Esophagus muscularis mucosa (tissue), 3 donors: ENCODE measurements around the gene RGP1.

Experiments used
- POLR2A ChIP-seq: fragments of 450-650 bp; IDR thresholded peaks from one replicate; pipeline ENCODE4 v1.6.1; 2017; ENCODE audit warnings: antibody characterized with exemption, moderate library complexity, mild to moderate bottlenecking, low read depth
- TF ChIP-seq, protein P1 (sequence below), 3 experiments: fragments of 200-600 bp in 2 of 3; fragments of 450-650 bp in 1 of 3; sonication (generic) in 2 of 3; IDR thresholded peaks; one replicate each; pipeline ENCODE4 v1.5.1; 2017 to 2019; ENCODE audit warnings: antibody characterized with exemption in 3 of 3, mild to moderate bottlenecking in 2 of 3, moderate library complexity in 1 of 3

DNA sequence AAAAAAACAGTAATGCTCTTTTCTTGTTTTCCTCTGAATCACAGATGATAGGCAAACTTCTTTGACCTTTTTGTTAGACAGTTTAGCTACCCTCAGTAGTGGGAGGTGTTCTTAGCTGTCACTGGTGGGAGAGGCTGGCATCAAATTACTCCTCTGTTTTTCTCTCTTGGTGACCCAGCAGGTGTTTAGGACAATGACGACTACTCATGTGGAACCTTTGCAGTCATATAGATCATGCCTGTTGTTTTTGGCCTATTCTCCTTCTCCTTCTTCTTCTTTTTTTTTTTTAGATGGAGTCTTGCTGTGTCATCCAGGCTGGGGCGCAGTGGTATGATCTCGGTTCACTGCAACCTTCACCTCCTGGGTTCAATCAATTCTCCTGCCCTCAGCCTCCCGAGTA, 26.9 kb downstream of the RGP1 start:
- TF ChIP-seq, protein P1, sequence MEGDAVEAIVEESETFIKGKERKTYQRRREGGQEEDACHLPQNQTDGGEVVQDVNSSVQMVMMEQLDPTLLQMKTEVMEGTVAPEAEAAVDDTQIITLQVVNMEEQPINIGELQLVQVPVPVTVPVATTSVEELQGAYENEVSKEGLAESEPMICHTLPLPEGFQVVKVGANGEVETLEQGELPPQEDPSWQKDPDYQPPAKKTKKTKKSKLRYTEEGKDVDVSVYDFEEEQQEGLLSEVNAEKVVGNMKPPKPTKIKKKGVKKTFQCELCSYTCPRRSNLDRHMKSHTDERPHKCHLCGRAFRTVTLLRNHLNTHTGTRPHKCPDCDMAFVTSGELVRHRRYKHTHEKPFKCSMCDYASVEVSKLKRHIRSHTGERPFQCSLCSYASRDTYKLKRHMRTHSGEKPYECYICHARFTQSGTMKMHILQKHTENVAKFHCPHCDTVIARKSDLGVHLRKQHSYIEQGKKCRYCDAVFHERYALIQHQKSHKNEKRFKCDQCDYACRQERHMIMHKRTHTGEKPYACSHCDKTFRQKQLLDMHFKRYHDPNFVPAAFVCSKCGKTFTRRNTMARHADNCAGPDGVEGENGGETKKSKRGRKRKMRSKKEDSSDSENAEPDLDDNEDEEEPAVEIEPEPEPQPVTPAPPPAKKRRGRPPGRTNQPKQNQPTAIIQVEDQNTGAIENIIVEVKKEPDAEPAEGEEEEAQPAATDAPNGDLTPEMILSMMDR (IDR thresholded peaks at IDR 0.05), result no peak
- no peak for TF ChIP-seq POLR2A
